HepG2 (cell line): Measurements from ENCODE around the gene SKA2. TPM values are rescaled to one million over a fixed set of nuclear protein-coding genes. Genes with fewer than 3 reads are reported as not detected.

Experiments used
- ASH2L ChIP-seq: fragments of 300-600, 200-600 bp; sonication (generic); IDR thresholded peaks from 2 replicates; pipeline ENCODE4 v1.7.0; 2017; ENCODE audit warnings: low read depth, mild to moderate bottlenecking, moderate library complexity, mixed read lengths, low read length; ENCODE audit not compliant: insufficient read length
- FOXM1 ChIP-seq: sonication (generic); formaldehyde crosslinking; IDR thresholded peaks from 2 replicates; pipeline ENCODE4 v1.5.0; 2020; ENCODE audit warnings: missing genetic modification reagents
- GABPA ChIP-seq, 2 experiments: IDR thresholded peaks; 2 replicates each; pipeline ENCODE4 v1.6.1; 2011 to 2016; ENCODE audit warnings: low read depth in 2 of 2, low read length in 1 of 2, missing biosample characterization in 1 of 2, missing genetic modification characterization in 1 of 2
- HNRNPL ChIP-seq: fragments of 200-400 bp; formaldehyde crosslinking; IDR thresholded peaks from 2 replicates; pipeline ENCODE4 v1.6.1; 2017; ENCODE audit warnings: mild to moderate bottlenecking, low read depth, low read length
- IRF2 ChIP-seq: IDR thresholded peaks from 2 replicates; pipeline ENCODE4 v1.6.1; 2018; ENCODE audit warnings: missing genetic modification reagents, missing compliant biosample characterization
- ONECUT2 ChIP-seq: sonication (generic); formaldehyde crosslinking; IDR thresholded peaks from 2 replicates; pipeline ENCODE4 v1.4.0; 2020; ENCODE audit warnings: missing genetic modification reagents
- PRDM10 ChIP-seq: sonication (generic); formaldehyde crosslinking; IDR thresholded peaks from 2 replicates; pipeline ENCODE4 v1.4.0; 2020; ENCODE audit warnings: low read depth, missing genetic modification reagents
- SAP130 ChIP-seq: IDR thresholded peaks from 2 replicates; pipeline ENCODE4 v1.6.1; 2016; ENCODE audit warnings: low read depth
- SP1 ChIP-seq, 2 experiments: fragments of 450-650 bp in 1 of 2; sonication (generic) in 1 of 2; formaldehyde crosslinking in 1 of 2; IDR thresholded peaks; 2 replicates each; pipeline versions ENCODE4 v1.4.0 to v1.6.1; 2016 to 2020; ENCODE audit warnings: missing genetic modification reagents in 1 of 2
- SRF ChIP-seq: IDR thresholded peaks from 2 replicates; pipeline ENCODE4 v1.6.1; 2011; ENCODE audit warnings: mild to moderate bottlenecking, low read depth, low read length, moderate library complexity
- TOE1 ChIP-seq: sonication (generic); formaldehyde crosslinking; IDR thresholded peaks from 2 replicates; pipeline ENCODE4 v1.4.0; 2020; ENCODE audit warnings: mild to moderate bottlenecking, missing genetic modification reagents
- ZNF142 ChIP-seq: sonication (generic); formaldehyde crosslinking; IDR thresholded peaks from 2 replicates; pipeline ENCODE4 v1.4.0; 2020; ENCODE audit warnings: missing genetic modification reagents
- ZNF275 ChIP-seq: sonication (generic); formaldehyde crosslinking; IDR thresholded peaks from 2 replicates; pipeline ENCODE4 v1.8.0; 2022; ENCODE audit warnings: missing genetic modification reagents, mild to moderate bottlenecking, inconsistent platforms, borderline replicate concordance
- ZNF512B ChIP-seq: sonication (generic); formaldehyde crosslinking; IDR thresholded peaks from 2 replicates; pipeline ENCODE4 v1.5.1; 2020; ENCODE audit warnings: missing genetic modification reagents, mild to moderate bottlenecking, borderline replicate concordance
- polyA plus RNA-seq, 8 experiments: library from polyadenylated mRNA; depleted of rRNA in 3 of 8; stranded (reverse) in 7 of 8; unstranded in 1 of 8; fragments of >200 nt; fragmentation: Illumina TruSeq in 4 of 8; extraction: Trizol in 4 of 8; gene quantifications; 2 replicates each; pipeline versions ENCODE4 v1.2.1 to v1.2.3, GENCODE V29; 2011 to 2016; ENCODE audit warnings: low read depth in 4 of 8, missing spikeins in 1 of 8, mixed read lengths in 1 of 8; ENCODE audit not compliant: insufficient read depth in 1 of 8
- total RNA-seq, 5 experiments: library from RNA; depleted of rRNA; stranded (reverse); fragments of >200 nt; fragmentation: Illumina TruSeq; extraction: Trizol; gene quantifications; 2 replicates each; pipeline ENCODE4 v1.2.3, GENCODE V29; 2016; ENCODE audit warnings: low read depth in 1 of 5

Gene SKA2
- total and polyA plus RNA-seq, 2 of the 13 experiments (the other 11 are each of a cell fraction or from before 2014, with no cell fraction given), result 18.6 to 91.8 TPM

GRCh38 chr17:59154721-59155438 is at the start of gene SKA2 (continued):
- peak; percentile 18; the same call in 1 of the 2 replicates for TF ChIP-seq TOE1 (CRISPR knock-in tag)
- peak; percentile 53; the same call in 1 of the 2 replicates for TF ChIP-seq HNRNPL
- no peak; the same call in 1 of the 2 replicates for TF ChIP-seq FOXM1 (CRISPR knock-in tag)
- no peak for TF ChIP-seq ZNF142 (CRISPR knock-in tag)
- TF ChIP-seq PRDM10 (CRISPR knock-in tag), result 0 out of 2 replicates have a peak, but pooled peaks have one; percentile 45
- TF ChIP-seq SP1 (IDR thresholded peaks at IDR 0.05), result peak; percentile 93
- peak; percentile 100 for TF ChIP-seq SP1 (CRISPR knock-in tag; IDR thresholded peaks at IDR 0.05)
- TF ChIP-seq ASH2L, result peak; percentile 100
- TF ChIP-seq ONECUT2 (CRISPR knock-in tag), result peak; percentile 96
- TF ChIP-seq GABPA (IDR thresholded peaks at IDR 0.05; ENCODE audit: low read depth, low read length), result peak; percentile 35
- TF ChIP-seq GABPA (CRISPR knock-in tag; IDR thresholded peaks at IDR 0.05; ENCODE audit: low read depth), result peak; percentile 61
- TF ChIP-seq SAP130 (CRISPR knock-in tag), result peak; percentile 16
- no peak for TF ChIP-seq SRF
- TF ChIP-seq ZNF512B, result peak; percentile 89
- TF ChIP-seq IRF2 (CRISPR knock-in tag), result peak; percentile 94
- TF ChIP-seq ZNF275 (CRISPR knock-in tag), result peak; percentile 15; the same call in 1 of the 2 replicates
